B cell (primary cell): Measurements from ENCODE around the gene SUCLG1.

Experiments used
- EZH2 ChIP-seq: IDR thresholded peaks from 2 replicates; pipeline ENCODE4 v1.6.1; 2012; ENCODE audit warnings: borderline replicate concordance, low read depth, mild to moderate bottlenecking, moderate library complexity, low read length; ENCODE audit not compliant: insufficient read depth, poor library complexity, severe bottlenecking
- TF ChIP-seq, protein P1 (sequence below): fragments of 200-600 bp; IDR thresholded peaks from one replicate; pipeline ENCODE4 v1.8.0; 2022; ENCODE audit warnings: antibody characterized with exemption, mild to moderate bottlenecking

DNA sequence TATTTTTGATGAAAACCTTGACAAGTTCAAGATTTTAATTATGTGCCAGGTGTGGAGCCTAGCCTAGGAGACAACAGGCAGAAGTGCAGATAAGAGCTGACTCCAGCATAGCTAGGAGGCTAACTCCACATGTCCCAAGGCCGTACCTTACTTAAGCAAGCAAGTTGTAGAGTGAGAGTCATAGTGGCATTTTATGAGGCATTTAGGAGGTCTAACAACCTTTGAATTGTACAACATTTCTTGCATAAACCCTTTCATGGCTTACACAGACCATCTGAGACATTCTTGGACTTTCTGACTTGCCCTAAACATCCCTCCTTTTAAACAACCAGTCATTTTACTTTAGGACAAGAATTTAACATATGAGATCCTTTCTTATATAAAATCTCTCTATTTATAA is 8.3 kb upstream of the SUCLG1 start:
- TF ChIP-seq, protein P1, sequence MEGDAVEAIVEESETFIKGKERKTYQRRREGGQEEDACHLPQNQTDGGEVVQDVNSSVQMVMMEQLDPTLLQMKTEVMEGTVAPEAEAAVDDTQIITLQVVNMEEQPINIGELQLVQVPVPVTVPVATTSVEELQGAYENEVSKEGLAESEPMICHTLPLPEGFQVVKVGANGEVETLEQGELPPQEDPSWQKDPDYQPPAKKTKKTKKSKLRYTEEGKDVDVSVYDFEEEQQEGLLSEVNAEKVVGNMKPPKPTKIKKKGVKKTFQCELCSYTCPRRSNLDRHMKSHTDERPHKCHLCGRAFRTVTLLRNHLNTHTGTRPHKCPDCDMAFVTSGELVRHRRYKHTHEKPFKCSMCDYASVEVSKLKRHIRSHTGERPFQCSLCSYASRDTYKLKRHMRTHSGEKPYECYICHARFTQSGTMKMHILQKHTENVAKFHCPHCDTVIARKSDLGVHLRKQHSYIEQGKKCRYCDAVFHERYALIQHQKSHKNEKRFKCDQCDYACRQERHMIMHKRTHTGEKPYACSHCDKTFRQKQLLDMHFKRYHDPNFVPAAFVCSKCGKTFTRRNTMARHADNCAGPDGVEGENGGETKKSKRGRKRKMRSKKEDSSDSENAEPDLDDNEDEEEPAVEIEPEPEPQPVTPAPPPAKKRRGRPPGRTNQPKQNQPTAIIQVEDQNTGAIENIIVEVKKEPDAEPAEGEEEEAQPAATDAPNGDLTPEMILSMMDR: no peak
- no peak for TF ChIP-seq EZH2
